ENCODE measurements around the gene YIPF3. TPM values are rescaled to one million over a fixed set of nuclear protein-coding genes. Genes with fewer than 3 reads are reported as not detected.
A peak's percentile ranks its signal among the peaks of the same experiment; 100 is the strongest.

Gene YIPF3
- total RNA-seq, 2 experiments from 2014 or later = 32.6 to 33.9 TPM

DNA sequence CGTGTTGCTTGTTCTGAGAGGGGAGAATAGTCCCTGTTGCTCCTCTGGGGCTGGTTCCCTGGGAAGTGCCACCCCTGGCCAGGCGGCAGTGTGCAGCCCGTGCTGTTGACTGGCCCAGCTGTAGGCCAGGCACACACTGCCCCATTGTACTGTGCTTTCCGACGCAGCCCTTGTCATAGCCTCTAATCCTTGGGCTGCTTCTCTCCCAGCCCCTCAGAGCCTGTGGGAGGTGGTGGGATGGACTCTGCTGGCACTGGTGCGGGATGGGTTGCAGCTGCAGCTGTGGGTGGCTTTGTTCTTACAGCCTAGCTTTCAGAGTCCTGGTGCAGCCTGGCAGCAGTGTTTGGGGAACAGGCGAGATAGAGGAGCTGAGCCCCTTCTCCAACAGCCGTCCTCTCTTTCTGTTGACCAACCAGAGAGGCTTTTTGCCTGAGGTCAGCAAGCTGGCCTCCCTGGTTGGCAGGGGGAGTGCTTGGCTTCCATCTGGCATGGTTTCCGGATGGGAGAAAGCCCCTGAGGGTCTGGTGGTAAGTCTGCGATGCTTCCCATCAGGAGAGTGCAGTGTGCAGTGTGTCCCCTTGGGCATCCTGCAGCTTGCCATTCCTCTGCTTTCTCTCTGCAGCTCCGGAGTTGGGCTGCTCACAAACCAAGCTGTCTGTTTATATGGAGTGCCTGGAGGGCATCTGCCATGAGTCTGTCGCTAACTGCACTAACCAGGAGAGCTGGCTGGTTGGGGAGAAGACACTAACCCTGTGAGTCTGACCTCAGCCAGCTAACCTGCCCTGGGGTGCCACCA is 27.3 kb downstream of the YIPF3 start:
- no peak overlapping the region for H3K27ac Mint-ChIP-seq
- no peak overlapping the region for H3K4me3 Mint-ChIP-seq
- H3K27me3 Mint-ChIP-seq = no peaks in the 10 kb centered on the region
- ATAC-seq (no peak), DNase-seq (no peak)
- H3K4me1 Mint-ChIP-seq (ENCODE audit: low read depth) = peaks cover 11% of the 10 kb centered on the region
- POLR2A ChIA-PET = interaction anchor here (1.1 kb wide), 1 partner anchor 11 kb away, joined by 3 read pairs; no protein-coding TSS in a partner anchor
- TF ChIP-seq, protein P1, sequence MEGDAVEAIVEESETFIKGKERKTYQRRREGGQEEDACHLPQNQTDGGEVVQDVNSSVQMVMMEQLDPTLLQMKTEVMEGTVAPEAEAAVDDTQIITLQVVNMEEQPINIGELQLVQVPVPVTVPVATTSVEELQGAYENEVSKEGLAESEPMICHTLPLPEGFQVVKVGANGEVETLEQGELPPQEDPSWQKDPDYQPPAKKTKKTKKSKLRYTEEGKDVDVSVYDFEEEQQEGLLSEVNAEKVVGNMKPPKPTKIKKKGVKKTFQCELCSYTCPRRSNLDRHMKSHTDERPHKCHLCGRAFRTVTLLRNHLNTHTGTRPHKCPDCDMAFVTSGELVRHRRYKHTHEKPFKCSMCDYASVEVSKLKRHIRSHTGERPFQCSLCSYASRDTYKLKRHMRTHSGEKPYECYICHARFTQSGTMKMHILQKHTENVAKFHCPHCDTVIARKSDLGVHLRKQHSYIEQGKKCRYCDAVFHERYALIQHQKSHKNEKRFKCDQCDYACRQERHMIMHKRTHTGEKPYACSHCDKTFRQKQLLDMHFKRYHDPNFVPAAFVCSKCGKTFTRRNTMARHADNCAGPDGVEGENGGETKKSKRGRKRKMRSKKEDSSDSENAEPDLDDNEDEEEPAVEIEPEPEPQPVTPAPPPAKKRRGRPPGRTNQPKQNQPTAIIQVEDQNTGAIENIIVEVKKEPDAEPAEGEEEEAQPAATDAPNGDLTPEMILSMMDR (IDR thresholded peaks at IDR 0.05) = no peak
- CTCF ChIA-PET = interaction anchor here (1.0 to 10.4 kb wide), 3 partner anchors 17 to 591 kb away, joined by 3 to 78 read pairs (median 5); no protein-coding TSS in a partner anchor
- H3K9me3 Mint-ChIP-seq = no peaks in the 10 kb centered on the region
- intact Hi-C loops (cut with micrococcal nuclease) = no loop called here
- no peaks in the 10 kb centered on the region for H3K36me3 Mint-ChIP-seq (ENCODE audit: low read depth)

DNA sequence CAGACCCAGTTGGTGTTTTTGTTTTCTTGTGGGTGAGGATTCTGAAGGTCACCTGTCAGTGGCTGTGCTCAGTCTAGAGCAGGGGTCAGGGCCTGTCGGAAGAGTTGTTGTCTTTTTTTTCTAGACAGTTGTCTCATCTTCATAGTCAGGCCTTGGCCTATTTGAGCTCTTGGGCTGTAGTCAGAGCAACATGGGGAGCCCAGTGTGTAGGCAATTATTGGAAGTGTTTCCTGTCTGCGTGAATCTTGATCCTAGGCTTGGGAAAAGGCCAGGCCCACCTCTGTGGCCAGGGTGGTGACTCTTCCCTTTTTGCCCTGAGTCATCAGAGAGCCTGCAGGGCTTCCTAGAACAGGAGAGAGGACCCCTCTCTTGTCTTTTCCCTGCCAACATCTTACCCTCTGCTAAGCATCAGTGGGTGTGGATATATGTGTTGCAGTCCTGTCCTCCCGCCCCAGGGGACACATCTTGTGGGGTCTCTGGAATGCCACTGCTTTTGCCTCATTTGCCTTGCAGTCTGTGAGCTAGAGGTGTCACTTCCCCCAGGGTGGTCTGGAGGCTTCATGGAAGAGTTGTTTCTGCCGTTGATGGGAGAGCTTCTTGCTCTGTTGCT is 28.0 kb downstream of the YIPF3 start:
- DNase-seq = no peak
- intact Hi-C loops (cut with micrococcal nuclease) = no loop called here
- Mint-ChIP-seq H3K27ac (no peak overlapping the region), H3K36me3 (ENCODE audit: low read depth) (no peaks in the 10 kb centered on the region), H3K9me3 (no peaks in the 10 kb centered on the region), H3K4me3 (no peak overlapping the region), H3K27me3 (no peaks in the 10 kb centered on the region), H3K4me1 (ENCODE audit: low read depth) (peaks cover 6% of the 10 kb centered on the region)
- TF ChIP-seq, protein P1 (IDR thresholded peaks at IDR 0.05) = no peak
- ATAC-seq = no peak
- ChIA-PET POLR2A (interaction anchor here (1.1 kb wide), 1 partner anchor 11 kb away, joined by 3 read pairs; no protein-coding TSS in a partner anchor), CTCF (interaction anchor here (1.0 to 10.4 kb wide), 3 partner anchors 18 to 591 kb away, joined by 3 to 78 read pairs (median 18); no protein-coding TSS in a partner anchor)

DNA sequence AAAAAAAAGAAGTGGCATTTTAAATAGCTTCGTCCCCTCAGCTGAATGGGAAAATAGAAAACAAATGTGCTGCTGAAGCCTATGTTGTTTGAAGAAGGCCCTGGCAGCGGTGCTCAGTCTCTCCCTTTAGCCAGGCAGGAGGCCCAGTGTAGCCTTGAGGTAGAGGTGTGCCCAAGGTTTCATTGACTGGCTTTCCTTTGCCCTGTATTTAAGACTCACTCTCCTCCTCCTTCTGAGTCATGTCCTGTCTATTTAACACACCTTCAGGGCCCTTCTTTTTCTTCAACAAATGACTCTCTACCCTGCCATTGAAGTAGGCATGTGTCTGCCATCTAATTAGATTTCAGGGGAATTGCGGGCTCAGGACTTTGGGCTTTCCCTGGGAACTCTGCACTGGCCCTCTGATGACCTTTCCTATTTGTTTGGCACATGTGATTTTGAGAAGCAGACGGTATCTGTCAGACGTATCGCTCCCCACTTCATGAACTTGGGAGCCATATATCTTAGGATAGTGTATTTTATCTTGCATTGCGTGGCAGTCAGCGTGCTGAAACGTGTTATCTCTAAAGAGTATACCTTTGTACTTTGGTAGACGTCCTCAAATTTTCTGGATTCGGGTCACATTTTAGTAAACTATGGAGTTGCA is 35.0 kb downstream of the YIPF3 start:
- intact Hi-C loops (cut with micrococcal nuclease) = no loop called here
- no peaks in the 10 kb centered on the region for H3K27me3 Mint-ChIP-seq
- no peaks in the 10 kb centered on the region for H3K9me3 Mint-ChIP-seq
- peaks cover 10% of the 10 kb centered on the region for H3K36me3 Mint-ChIP-seq (ENCODE audit: low read depth)
- H3K4me1 Mint-ChIP-seq (ENCODE audit: low read depth) = peaks cover 49% of the 10 kb centered on the region
- POLR2A ChIA-PET = interaction anchor here (0.6 to 0.8 kb wide), 2 partner anchors 24 to 918 kb away, joined by 3 read pairs; no protein-coding TSS in a partner anchor
- no peak overlapping the region for H3K27ac Mint-ChIP-seq
- TF ChIP-seq, protein P1 (IDR thresholded peaks at IDR 0.05) = no peak
- ATAC-seq (peak; percentile 25), DNase-seq (no peak)
- H3K4me3 Mint-ChIP-seq = no peak overlapping the region
- CTCF ChIA-PET = no interaction called here

DNA sequence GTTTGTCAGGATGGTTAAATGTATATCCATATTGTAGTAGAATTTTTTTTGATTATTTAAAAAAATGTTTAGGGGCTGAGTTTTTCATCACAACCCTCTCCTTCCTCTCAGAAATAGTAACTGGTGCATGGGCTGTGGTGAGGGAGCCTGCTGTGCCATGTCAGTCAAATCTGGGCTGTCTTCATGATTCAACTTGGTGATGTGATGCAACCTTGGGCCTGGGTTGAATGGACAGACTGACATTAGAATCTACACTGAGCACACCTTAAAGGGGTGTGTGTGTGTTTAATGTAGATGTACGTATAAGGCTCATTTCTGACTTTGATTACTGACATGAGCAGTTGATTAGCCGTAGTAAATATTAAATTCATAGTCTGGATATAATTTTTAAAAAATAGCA is 35.7 kb downstream of the YIPF3 start:
- CTCF ChIA-PET = interaction anchor here (0.7 kb wide), 1 partner anchor 20 kb away, joined by 3 read pairs; no protein-coding TSS in a partner anchor
- Mint-ChIP-seq H3K27ac (peak overlapping the region; percentile 27), H3K27me3 (no peaks in the 10 kb centered on the region), H3K36me3 (ENCODE audit: low read depth) (peaks cover 10% of the 10 kb centered on the region), H3K4me3 (no peak overlapping the region), H3K4me1 (ENCODE audit: low read depth) (peaks cover 52% of the 10 kb centered on the region), H3K9me3 (no peaks in the 10 kb centered on the region)
- intact Hi-C loops (cut with micrococcal nuclease) = no loop called here
- DNase-seq (peak; percentile 40), ATAC-seq (no peak)
- TF ChIP-seq, protein P1 (IDR thresholded peaks at IDR 0.05) = no peak
- POLR2A ChIA-PET = interaction anchor here (0.6 kb wide), 1 partner anchor 195 kb away, joined by 3 read pairs; no protein-coding TSS in a partner anchor

Measured in activated CD8-positive, alpha-beta T cell treated with anti-CD3 and anti-CD28 coated beads for 36 hours (primary cell).